Stimulated activated CD4-positive, alpha-beta T cell treated with anti-CD3 and anti-CD28 coated beads, Interleukin-4, amount 100 ng/mL, for 48 hours (primary cell): Measurements from ENCODE around the gene TMEM119.
"Not testable (repeated sequence)": the region's sequence is repeated elsewhere in the genome, so short reads cannot be mapped to it uniquely, and the experiment has no call there.

Source experiments
- DNase-seq, 2 donors: peaks; one replicate each; pipeline ENCODE4 v3.0.0-alpha.2; 2020; ENCODE audit warnings: low read depth in 2 of 2

The TMEM119 gene

GRCh38 chr12:108582978-108583770, 14.7 kb downstream of the TMEM119 start:
- DNase-seq: no peak

- DNase-seq: no peak
Observed at GRCh38 chr12:108582509-108582908, 15.4 kb downstream of the TMEM119 start.

DNA sequence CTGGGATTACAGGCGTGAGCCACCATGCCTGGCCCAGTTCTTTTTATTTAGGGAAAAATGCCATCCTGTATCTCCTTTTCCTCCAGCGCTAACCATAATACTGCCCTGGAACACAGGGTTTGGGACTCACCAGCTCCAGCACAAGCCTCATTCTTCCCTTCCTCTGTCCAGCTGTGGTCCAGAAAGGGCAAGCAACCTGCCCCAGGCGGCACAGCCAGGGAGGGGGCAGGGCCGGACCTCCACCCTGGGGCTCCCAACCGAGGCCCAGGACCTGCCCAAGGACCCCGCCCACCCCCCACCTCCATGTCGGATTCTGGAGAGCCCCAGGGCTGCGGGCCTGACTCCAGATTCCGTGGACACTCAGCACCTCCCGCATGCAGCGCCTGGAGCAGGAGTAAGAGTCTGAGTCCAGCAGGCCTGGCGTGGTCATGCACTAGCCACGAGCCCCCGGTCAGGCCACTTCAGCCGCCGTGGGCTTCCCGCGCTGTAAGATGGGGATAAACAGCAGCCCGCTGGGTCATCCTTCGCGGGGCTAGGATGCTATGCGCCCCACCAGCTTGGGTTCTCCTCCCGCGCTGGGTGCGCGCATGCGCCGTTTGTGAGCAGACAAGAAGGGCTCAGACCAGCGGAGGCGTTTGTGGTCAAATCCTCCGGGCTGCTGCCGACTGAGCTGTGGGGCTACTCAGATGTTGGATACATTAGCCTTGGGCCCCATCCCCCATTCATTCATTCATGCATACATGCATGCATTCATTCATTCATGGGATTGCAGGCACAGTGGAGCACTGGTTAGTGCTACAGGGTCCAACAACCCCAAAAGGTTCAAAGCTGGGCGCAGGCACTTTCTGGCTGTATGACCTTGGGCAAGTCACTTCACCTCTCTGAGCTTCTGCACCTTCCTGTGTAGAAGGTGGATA, 16.3 kb downstream of the TMEM119 start:
- no peak for DNase-seq

DNA sequence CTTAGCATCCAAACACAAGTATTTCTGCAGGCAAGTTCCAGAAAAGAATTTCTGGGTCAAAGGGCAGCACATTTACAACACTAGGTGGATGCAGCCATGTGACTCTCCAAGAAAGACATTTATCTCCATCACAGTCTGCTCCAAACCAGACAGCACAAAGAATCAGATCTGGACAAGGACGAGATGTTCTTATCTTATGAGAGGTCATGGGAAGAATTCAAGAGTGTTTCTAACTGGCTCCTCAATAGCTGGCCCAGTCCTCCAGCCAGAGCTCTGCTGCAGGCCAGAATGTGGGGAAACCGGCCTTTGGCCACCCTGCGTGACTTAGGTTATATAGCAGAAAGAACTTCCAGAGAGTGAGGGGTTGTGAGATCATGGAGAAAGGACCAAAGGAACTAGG, 17.4 kb downstream of the TMEM119 start:
- no peak for DNase-seq

- DNase-seq: no peak
Observed at GRCh38 chr12:108578813-108579212, 19.1 kb downstream of the TMEM119 start.

GRCh38 chr12:108578264-108578663, 19.6 kb downstream of the TMEM119 start:
- DNase-seq: no peak

DNA sequence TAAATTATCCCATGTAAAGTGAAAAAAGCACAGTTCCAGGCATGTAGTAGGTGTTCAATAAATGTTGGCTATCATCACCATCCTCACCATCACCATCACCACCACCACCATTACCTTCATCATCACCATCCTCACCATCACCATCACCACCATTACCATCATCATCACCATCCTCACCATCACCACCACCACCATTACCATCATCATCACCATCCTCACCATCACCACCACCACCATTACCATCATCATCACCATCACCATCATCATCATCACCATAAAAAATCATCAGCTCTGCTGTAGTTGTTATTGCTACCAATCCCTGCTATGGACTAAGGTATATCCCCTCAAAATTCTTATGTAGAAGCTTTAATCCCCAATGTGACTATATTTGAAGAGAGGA, 20.4 kb downstream of the TMEM119 start:
- DNase-seq: no peak

- DNase-seq: no peak
Observed at GRCh38 chr12:108576660-108577234, 21.1 kb downstream of the TMEM119 start.

DNA sequence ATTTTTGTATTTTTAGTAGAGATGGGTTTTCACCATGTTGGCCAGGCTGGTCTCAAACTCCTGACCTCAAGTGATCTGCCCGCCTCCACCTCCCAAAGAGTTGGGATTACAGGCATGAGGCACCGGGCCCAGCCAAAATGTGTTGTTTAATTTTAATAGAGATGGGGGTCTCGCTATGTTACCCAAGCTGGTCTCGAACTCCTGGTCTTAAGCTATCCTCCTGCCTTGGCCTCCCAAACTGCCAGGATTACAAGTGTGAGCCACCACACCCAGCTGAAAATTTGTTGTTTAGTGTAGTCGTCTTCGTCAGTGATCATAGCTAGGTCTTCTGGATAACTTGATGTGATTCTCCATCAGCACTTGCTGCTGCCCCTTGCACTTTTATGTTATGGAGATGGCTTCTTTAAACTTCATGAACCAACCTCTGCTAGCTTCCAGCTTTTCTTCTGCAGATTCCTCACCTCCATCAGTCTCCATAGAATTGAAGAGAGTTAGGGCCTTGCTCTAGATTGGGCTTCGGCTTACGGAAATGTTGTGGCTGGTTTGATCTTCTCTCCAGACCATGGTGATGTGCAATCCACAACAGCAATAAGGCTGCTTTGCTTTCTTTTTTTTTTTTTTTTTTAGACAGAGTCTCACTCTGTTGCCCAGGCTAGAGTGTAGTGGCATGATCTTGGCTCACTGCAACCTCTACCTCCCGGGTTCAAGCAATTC, 22.5 kb downstream of the TMEM119 start:
- no peak for DNase-seq

- not testable (repeated sequence) for DNase-seq
Observed at GRCh38 chr12:108574276-108574675, 23.6 kb downstream of the TMEM119 start.

GRCh38 chr12:108573317-108573716, 24.6 kb downstream of the TMEM119 start:
- DNase-seq: no peak

DNA sequence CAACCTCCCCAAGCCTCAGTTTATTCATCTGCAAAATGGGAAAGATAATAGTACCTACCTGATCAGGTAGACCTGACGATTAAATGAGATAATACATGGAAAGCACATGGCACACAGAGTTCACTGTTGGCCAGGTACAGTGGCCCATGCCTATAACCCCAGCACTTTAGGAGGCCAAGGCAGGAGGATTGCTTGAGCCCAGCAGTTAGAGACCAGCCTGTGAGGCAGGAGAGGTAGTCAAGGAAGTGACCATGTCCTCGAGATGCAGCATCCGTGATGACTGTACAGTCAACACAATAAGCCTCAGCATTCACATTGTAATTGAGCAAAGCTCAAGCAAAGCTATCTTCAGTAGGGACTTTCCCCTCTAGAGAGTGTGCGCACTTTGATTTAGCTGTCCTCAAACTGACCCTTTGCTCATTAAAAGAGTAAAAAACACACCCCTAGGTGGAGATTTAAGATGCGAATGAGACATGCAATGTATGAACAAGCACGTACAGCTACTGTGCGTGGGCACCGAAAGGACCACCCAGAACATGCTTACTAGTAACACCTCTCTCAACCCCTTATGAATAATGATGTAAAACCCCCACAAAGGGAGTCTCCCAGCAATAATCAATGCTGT, 25.6 kb downstream of the TMEM119 start:
- no peak for DNase-seq

DNA sequence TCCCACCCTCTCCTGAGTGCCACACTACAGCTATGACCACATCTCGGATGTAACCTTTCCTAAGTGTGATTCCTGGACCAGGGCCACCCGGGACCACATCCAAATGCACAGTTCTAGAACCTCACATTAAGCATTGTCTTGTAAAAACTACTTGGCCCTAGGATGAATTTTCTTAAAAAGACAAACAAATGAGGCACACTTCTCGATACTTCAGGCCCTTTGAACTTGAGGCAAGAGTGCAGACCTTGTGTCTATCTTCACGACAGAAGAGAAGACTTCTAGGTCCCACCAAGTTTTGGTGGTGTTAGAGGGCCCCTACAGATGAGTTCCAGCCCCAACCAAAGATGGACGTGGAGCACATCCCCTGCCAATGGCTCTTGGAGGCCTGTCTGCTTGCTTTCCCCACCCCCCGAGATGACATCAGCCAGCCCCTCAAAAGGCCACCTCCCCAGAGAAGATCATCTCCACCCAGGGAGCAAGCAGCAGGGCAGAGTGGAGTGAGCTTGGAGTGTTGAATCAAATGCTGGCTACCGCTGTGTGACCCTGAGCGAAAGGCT, 26.2 kb downstream of the TMEM119 start:
- no peak for DNase-seq

DNA sequence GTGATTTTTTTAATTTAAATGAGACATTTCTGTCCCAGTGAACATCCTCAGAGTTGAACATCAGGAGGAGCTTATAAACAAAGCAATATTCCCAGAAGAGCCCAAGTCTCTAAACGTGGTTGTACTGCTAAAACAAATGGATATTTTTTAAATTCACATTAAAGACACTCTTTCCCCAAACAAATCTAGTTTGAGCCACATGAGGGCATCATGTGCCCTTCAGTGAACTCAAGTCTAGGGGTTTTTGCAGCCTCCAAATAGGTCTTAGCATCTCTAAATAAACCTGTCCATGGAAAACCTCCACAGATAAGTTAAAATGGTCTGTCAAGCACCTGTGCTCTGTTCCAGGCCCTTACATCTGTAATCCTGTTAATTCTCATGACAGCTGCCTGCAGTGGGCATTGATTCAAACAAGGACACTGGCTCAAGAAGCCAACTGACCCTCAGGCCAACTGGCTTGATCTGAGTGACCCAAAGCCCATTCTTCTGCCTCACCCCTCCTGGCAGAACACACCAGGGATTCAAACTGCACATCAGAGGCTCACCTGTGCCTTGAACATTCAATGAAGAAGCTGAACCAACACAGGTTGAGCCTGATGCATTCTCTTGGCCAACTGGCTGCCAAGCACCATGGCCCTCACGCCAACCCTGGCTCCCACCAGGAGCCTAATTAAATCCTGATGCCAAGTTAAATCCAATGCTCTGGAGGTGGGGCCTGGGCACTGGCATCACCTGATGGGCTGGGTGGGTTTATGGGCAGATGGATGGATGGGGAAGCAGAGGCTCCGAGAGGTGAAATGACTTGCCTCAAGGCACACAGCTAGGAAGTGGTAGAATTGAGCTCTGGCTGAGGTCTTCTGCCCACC, 26.9 kb downstream of the TMEM119 start:
- no peak for DNase-seq

- peak; percentile 41 to 59 for DNase-seq
Observed at GRCh38 chr12:108568338-108569154, 29.3 kb downstream of the TMEM119 start.

DNA sequence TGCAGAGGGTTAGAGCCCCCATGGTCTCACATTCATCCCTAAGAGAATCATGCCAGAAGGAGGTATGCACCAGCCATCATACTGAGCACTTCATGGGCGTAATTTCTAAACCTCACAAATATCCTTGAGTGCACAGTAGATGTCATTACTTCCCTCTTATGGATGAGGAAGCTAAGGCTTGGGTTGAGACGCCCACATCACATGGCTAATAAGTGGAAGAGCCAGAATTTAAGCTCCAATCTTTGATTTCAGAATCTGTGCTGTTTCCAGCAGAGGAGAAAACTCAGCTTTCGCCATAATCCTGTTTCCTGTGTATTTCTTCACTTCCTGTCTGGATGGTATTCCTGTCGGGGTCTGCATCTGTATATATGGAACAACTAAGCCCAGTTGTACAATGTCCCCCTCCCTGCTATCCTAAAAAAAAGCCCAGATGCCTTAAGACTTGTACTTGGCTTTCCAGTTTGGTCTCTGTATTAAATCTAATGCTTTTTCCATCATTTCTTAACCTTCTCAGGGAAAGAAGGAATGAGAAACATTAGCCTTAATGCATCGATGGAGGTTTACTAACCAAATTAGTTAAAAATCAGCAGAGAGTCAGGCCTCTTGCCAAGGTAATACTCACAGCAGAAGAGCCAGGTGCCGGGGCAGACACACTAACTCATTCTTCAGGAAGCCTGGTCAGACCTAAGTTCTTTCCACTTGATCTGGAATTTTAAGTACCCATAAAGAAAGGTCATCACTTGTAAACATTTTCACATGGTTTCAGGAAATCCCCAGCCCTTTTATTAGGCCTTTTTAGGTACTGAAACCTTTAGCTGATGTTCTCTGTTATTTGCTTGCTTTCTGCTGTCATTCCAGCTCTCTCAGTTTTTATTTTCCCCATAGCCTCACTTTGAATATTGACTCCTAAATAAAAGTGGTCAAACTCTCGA, 30.2 kb downstream of the TMEM119 start:
- no peak for DNase-seq

GRCh38 chr12:108566452-108566851, 31.4 kb downstream of the TMEM119 start:
- no peak for DNase-seq

GRCh38 chr12:108565976-108566375, 31.9 kb downstream of the TMEM119 start:
- peak in 1 of 2 donors; percentile 50 for DNase-seq
